PFSK-1 (cell line): ENCODE measurements around the gene MYCBPAP.

Experiments used
- FOXP2 ChIP-seq: optimal IDR thresholded peaks from 2 replicates; pipeline ENCODE3; 2011; ENCODE audit warnings: borderline replicate concordance, control low read depth, inconsistent platforms; ENCODE audit not compliant: insufficient read depth; ENCODE audit errors: extremely low read length, extremely low read depth
- POLR2AphosphoS5 ChIP-seq: IDR thresholded peaks from 2 replicates; pipeline ENCODE4 v1.6.1; 2012; ENCODE audit warnings: low read depth, mild to moderate bottlenecking, control low read depth, low read length, moderate library complexity
- REST ChIP-seq, 2 experiments: IDR thresholded peaks; 2 replicates each; pipeline versions ENCODE4 v1.6.1 to v1.8.0; 2011 to 2012; ENCODE audit warnings: low read depth in 2 of 2, low read length in 2 of 2, control low read depth in 1 of 2, inconsistent platforms in 1 of 2, mild to moderate bottlenecking in 1 of 2, moderate library complexity in 1 of 2; ENCODE audit not compliant: insufficient read depth in 1 of 2
- SIN3A ChIP-seq: IDR thresholded peaks from 2 replicates; pipeline ENCODE4 v1.6.1; 2012; ENCODE audit warnings: mild to moderate bottlenecking, low read length, moderate library complexity, borderline replicate concordance; ENCODE audit not compliant: insufficient read depth
- TAF1 ChIP-seq: IDR thresholded peaks from 2 replicates; pipeline ENCODE4 v1.6.1; 2012; ENCODE audit warnings: low read length, control low read depth, borderline replicate concordance; ENCODE audit not compliant: insufficient read depth

The MYCBPAP gene

GRCh38 chr17:50550661-50551432 is 42.6 kb downstream of the MYCBPAP start:
- TF ChIP-seq SIN3A (no peak), TAF1 (no peak), POLR2AphosphoS5 (no peak), REST (IDR thresholded peaks at IDR 0.05; ENCODE audit: insufficient read depth in 1 of 2, low read depth in 2 of 2, low read length in 2 of 2) (no peak), FOXP2 (peak; percentile 76)

- TF ChIP-seq REST (IDR thresholded peaks at IDR 0.05; ENCODE audit: insufficient read depth in 1 of 2, low read depth in 2 of 2, low read length in 2 of 2) (no peak), TAF1 (no peak), FOXP2 (no peak)
Measured at GRCh38 chr17:50551433-50551815, 43.2 kb downstream of the MYCBPAP start.

GRCh38 chr17:50551884-50552283 is 43.6 kb downstream of the MYCBPAP start:
- TF ChIP-seq FOXP2: no peak
- TF ChIP-seq TAF1: no peak
- TF ChIP-seq REST (IDR thresholded peaks at IDR 0.05; ENCODE audit: insufficient read depth in 1 of 2, low read depth in 2 of 2, low read length in 2 of 2): no peak
- no peak for TF ChIP-seq SIN3A
- no peak for TF ChIP-seq POLR2AphosphoS5

- no peak for TF ChIP-seq POLR2AphosphoS5
- TF ChIP-seq TAF1: no peak
- no peak for TF ChIP-seq SIN3A
- TF ChIP-seq REST (IDR thresholded peaks at IDR 0.05; ENCODE audit: insufficient read depth in 1 of 2, low read depth in 2 of 2, low read length in 2 of 2): no peak
- no peak for TF ChIP-seq FOXP2
Measured at GRCh38 chr17:50554201-50554600, 46.0 kb downstream of the MYCBPAP start.
